ENCODE data around the gene MYH16. TPM values are rescaled to one million over a fixed set of nuclear protein-coding genes. Genes with fewer than 3 reads are reported as not detected.
"Not testable (repeated sequence)": the region's sequence is repeated elsewhere in the genome, so short reads cannot be mapped to it uniquely, and the experiment has no call there.

Gene MYH16
- total RNA-seq, 1 donor from 2014 or later, result not detected

DNA sequence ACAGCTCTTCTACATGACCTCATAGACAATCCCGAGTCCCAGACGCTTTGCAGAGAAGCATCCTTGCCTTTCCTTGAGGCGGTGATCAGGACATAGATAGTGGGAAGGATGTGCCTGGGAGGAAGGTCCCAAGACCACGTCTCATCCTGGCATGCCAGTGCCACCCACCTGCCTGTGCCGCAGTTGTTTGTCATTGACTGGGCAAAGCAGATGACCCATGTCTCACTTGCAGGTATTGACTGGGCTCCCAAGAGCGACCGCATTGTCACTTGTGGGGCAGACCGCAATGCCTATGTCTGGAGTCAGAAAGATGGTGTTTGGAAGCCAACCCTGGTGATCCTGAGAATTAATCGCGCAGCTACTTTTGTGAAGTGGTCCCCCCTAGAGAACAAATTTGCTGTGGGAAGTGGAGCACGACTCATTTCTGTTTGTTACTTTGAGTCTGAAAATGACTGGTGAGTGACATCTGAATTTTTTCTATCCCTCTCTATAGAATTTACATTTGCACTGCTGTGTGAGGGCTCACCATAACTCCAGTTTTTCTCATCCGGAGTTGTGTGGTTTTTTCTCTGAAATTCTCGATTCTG is 71.5 kb downstream of the MYH16 start:
- Histone ChIP-seq H3K9ac (no peak overlapping the region), H4K20me1 (ENCODE audit: low read depth) (no peaks in the 10 kb centered on the region), H3K9me3 (ENCODE audit: low read depth) (no peaks in the 10 kb centered on the region), H2AFZ (replicated peaks) (no peak overlapping the region), H3K4me1 (no peaks in the 10 kb centered on the region), H3K36me3 (peaks cover 12% of the 10 kb centered on the region), H3K27me3 (no peaks in the 10 kb centered on the region), H3K4me3 (no peak overlapping the region), H3K27ac (no peak overlapping the region), H3K79me2 (ENCODE audit: low read depth) (no peaks in the 10 kb centered on the region), H3K4me2 (no peak overlapping the region), H3F3A (ENCODE audit: low read depth) (no peaks in the 10 kb centered on the region)
- Mint-ChIP-seq H3K9me3 (no peaks in the 10 kb centered on the region), H3K4me1 (no peaks in the 10 kb centered on the region), H3K36me3 (peaks cover 22% of the 10 kb centered on the region), H3K27ac (no peak overlapping the region), H3K27me3 (ENCODE audit: insufficient read depth, low read depth) (no peaks in the 10 kb centered on the region), H3K4me3 (no peak overlapping the region)
- TF ChIP-seq EZH2 (IDR thresholded peaks at IDR 0.05), result no peak
- TF ChIP-seq, protein P1, sequence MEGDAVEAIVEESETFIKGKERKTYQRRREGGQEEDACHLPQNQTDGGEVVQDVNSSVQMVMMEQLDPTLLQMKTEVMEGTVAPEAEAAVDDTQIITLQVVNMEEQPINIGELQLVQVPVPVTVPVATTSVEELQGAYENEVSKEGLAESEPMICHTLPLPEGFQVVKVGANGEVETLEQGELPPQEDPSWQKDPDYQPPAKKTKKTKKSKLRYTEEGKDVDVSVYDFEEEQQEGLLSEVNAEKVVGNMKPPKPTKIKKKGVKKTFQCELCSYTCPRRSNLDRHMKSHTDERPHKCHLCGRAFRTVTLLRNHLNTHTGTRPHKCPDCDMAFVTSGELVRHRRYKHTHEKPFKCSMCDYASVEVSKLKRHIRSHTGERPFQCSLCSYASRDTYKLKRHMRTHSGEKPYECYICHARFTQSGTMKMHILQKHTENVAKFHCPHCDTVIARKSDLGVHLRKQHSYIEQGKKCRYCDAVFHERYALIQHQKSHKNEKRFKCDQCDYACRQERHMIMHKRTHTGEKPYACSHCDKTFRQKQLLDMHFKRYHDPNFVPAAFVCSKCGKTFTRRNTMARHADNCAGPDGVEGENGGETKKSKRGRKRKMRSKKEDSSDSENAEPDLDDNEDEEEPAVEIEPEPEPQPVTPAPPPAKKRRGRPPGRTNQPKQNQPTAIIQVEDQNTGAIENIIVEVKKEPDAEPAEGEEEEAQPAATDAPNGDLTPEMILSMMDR (IDR thresholded peaks at IDR 0.05), result no peak
- DNase-seq (ENCODE audit: low spot score), result no peak

DNA sequence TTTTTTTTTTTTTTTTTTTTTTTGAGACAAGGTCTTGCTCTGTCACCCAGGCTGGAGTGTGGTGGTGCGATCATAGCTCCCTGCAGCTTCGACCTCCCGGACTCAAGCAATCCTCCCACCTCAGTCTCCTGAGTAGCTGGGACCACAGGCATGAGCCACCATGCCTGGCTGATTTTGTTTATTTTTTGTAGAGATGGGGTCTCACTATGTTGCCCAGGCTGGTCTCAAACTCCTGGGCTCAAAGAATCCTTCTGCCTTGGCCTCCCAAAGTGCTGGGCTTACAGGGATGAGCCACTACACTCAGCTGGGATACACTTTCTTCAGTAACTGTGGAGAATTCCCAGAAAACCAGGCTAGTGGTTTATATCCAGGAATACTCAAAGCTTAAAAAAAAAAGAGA is 78.0 kb downstream of the MYH16 start:
- H3K36me3 Mint-ChIP-seq, result peaks cover 21% of the 10 kb centered on the region
- H3K4me1 ChIP-seq; H4K20me1 ChIP-seq (ENCODE audit: low read depth); H3K4me3 Mint-ChIP-seq; H3F3A ChIP-seq (ENCODE audit: low read depth); H3K9me3 ChIP-seq (ENCODE audit: low read depth); H3K4me1 Mint-ChIP-seq; H3K4me3 ChIP-seq; H2AFZ ChIP-seq (replicated peaks); H3K27ac Mint-ChIP-seq; H3K4me2 ChIP-seq; H3K27ac ChIP-seq; H3K27me3 ChIP-seq; H3K9me3 Mint-ChIP-seq; H3K79me2 ChIP-seq (ENCODE audit: low read depth); H3K27me3 Mint-ChIP-seq (ENCODE audit: insufficient read depth, low read depth); H3K9ac ChIP-seq; DNase-seq (ENCODE audit: low spot score): not testable (repeated sequence)
- peaks cover 10% of the 10 kb centered on the region for H3K36me3 ChIP-seq

DNA sequence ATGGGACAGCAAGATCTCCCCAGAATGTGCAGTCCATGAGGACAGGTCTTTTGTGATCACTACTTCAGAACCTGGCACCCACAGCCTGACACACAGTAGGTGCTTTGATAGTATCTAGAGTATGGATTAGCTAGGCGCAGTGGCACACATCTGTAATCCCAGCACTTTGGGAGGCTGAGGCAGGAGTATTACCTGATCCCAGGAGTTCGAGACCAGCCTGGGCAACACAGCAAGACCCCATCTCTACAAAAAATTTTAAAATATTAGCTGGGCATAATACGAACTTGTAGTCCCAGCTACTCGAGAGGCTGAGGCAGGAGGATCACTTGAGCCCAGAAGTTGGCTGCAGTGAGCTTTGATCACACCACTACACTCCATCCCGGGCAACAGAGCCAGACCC is 79.6 kb downstream of the MYH16 start:
- Histone ChIP-seq H3K27me3 (no peaks in the 10 kb centered on the region), H3K4me2 (no peak overlapping the region), H3F3A (ENCODE audit: low read depth) (no peaks in the 10 kb centered on the region), H3K9me3 (ENCODE audit: low read depth) (no peaks in the 10 kb centered on the region), H3K4me1 (no peaks in the 10 kb centered on the region), H3K36me3 (peaks cover 10% of the 10 kb centered on the region), H3K27ac (no peak overlapping the region), H3K79me2 (ENCODE audit: low read depth) (no peaks in the 10 kb centered on the region), H3K9ac (no peak overlapping the region), H4K20me1 (ENCODE audit: low read depth) (no peaks in the 10 kb centered on the region), H2AFZ (replicated peaks) (no peak overlapping the region), H3K4me3 (no peak overlapping the region)
- no peak for TF ChIP-seq EZH2phosphoT487 (IDR thresholded peaks at IDR 0.05)
- no peak for TF ChIP-seq EZH2 (IDR thresholded peaks at IDR 0.05)
- TF ChIP-seq, protein P1 (IDR thresholded peaks at IDR 0.05), result no peak
- DNase-seq (ENCODE audit: low spot score), result no peak
- no peaks in the 10 kb centered on the region for H3K27me3 Mint-ChIP-seq (ENCODE audit: insufficient read depth, low read depth)
- peaks cover 21% of the 10 kb centered on the region for H3K36me3 Mint-ChIP-seq
- H3K9me3 Mint-ChIP-seq, result no peaks in the 10 kb centered on the region
- no peak overlapping the region for H3K4me3 Mint-ChIP-seq
- no peaks in the 10 kb centered on the region for H3K4me1 Mint-ChIP-seq
- H3K27ac Mint-ChIP-seq, result no peak overlapping the region

DNA sequence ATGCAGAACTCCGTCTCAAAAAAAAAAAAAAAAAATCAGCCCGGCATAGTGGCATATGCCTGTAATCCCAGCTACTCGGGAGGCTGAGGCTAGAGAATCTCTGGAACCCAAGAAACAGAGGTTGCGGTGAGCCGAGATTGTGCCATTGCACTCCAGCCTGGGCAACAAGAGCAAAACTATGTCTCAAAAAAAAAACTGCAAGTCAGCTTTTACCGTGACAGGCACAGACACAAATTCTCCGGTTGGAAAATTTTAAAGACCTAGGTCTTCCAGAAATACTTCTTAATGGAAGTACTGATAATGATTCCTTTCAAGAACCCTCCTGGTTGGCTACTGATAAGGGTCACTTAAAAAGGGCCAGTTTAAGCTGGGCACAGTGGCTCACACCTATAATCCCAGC is 82.5 kb downstream of the MYH16 start:
- Histone ChIP-seq H3K9ac (no peak overlapping the region), H3K27ac (no peak overlapping the region), H2AFZ (replicated peaks) (no peak overlapping the region), H3K4me2 (no peak overlapping the region), H4K20me1 (ENCODE audit: low read depth) (no peaks in the 10 kb centered on the region), H3F3A (ENCODE audit: low read depth) (no peaks in the 10 kb centered on the region), H3K36me3 (peaks cover 2% of the 10 kb centered on the region), H3K9me3 (ENCODE audit: low read depth) (no peaks in the 10 kb centered on the region), H3K27me3 (no peaks in the 10 kb centered on the region), H3K79me2 (ENCODE audit: low read depth) (no peaks in the 10 kb centered on the region), H3K4me1 (no peaks in the 10 kb centered on the region), H3K4me3 (no peak overlapping the region)
- no peak overlapping the region for H3K4me3 Mint-ChIP-seq
- no peak for DNase-seq (ENCODE audit: low spot score)
- H3K27me3 Mint-ChIP-seq (ENCODE audit: insufficient read depth, low read depth), result no peaks in the 10 kb centered on the region
- no peaks in the 10 kb centered on the region for H3K4me1 Mint-ChIP-seq
- peaks cover 27% of the 10 kb centered on the region for H3K36me3 Mint-ChIP-seq
- no peaks in the 10 kb centered on the region for H3K9me3 Mint-ChIP-seq
- no peak overlapping the region for H3K27ac Mint-ChIP-seq
- no peak for TF ChIP-seq EZH2 (IDR thresholded peaks at IDR 0.05)
- TF ChIP-seq, protein P1 (IDR thresholded peaks at IDR 0.05), result no peak
- TF ChIP-seq EZH2phosphoT487 (IDR thresholded peaks at IDR 0.05), result no peak
